GM23248 (cell line): Measurements from ENCODE around the gene KCNH4. TPM values are rescaled to one million over a fixed set of nuclear protein-coding genes. Genes with fewer than 3 reads are reported as not detected.

ENCODE experiments used
- DNase-seq: peaks from one replicate; pipeline ENCODE4 v3.0.0-alpha.2; 2015
- H2AFZ ChIP-seq: fragments of 200-600 bp; sonication (generic); 2 replicates; pipeline ENCODE4 v1.6.1; 2016; ENCODE audit warnings: antibody characterized with exemption
- H3F3A ChIP-seq: fragments of 200-600 bp; sonication (generic); 2 replicates; pipeline ENCODE4 v1.6.1; 2016; ENCODE audit warnings: mild to moderate bottlenecking, antibody characterized with exemption, mixed run types; ENCODE audit not compliant: insufficient read depth
- H3K27ac ChIP-seq: fragments of 200-600 bp; sonication (generic); 2 replicates; pipeline ENCODE4 v1.5.1; 2016; ENCODE audit warnings: mild to moderate bottlenecking
- H3K27me3 ChIP-seq: fragments of 200-600 bp; sonication (generic); replicated peaks from 2 replicates; pipeline ENCODE4 v1.6.1; 2016; ENCODE audit warnings: mild to moderate bottlenecking; ENCODE audit not compliant: insufficient read depth
- H3K36me3 ChIP-seq: fragments of 200-600 bp; sonication (generic); 2 replicates; pipeline ENCODE4 v1.6.1; 2016; ENCODE audit warnings: low read depth, mild to moderate bottlenecking
- H3K4me1 ChIP-seq: fragments of 200-600 bp; sonication (generic); 2 replicates; pipeline ENCODE4 v1.6.1; 2016; ENCODE audit warnings: mild to moderate bottlenecking; ENCODE audit not compliant: insufficient read depth
- H3K4me2 ChIP-seq: fragments of 200-600 bp; sonication (generic); one replicate; pipeline ENCODE4 v1.6.1; 2016; ENCODE audit warnings: mild to moderate bottlenecking; ENCODE audit not compliant: unreplicated experiment
- H3K4me3 ChIP-seq: fragments of 200-600 bp; sonication (generic); 2 replicates; pipeline ENCODE4 v1.5.1; 2016; ENCODE audit warnings: mild to moderate bottlenecking
- H3K79me2 ChIP-seq: fragments of 200-600 bp; sonication (generic); 2 replicates; pipeline ENCODE4 v1.6.1; 2016; ENCODE audit warnings: mild to moderate bottlenecking; ENCODE audit not compliant: insufficient read depth
- H3K9ac ChIP-seq: fragments of 200-600 bp; sonication (generic); 2 replicates; pipeline ENCODE4 v1.6.1; 2016; ENCODE audit warnings: mild to moderate bottlenecking
- H3K9me2 ChIP-seq: fragments of 200-600 bp; sonication (generic); 2 replicates; pipeline ENCODE4 v1.6.1; 2016; ENCODE audit warnings: mixed run types, mild to moderate bottlenecking, moderate library complexity; ENCODE audit not compliant: insufficient read depth
- H3K9me3 ChIP-seq: fragments of 200-600 bp; sonication (generic); one replicate; pipeline ENCODE4 v1.6.1; 2017; ENCODE audit warnings: low read depth
- H4K20me1 ChIP-seq: fragments of 200-600 bp; sonication (generic); 2 replicates; pipeline ENCODE4 v1.6.0; 2016; ENCODE audit not compliant: insufficient read depth
- EZH2 ChIP-seq: fragments of 200-600 bp; sonication (generic); IDR thresholded peaks from 2 replicates; pipeline ENCODE4 v1.6.1; 2018; ENCODE audit warnings: antibody characterized with exemption, mild to moderate bottlenecking; ENCODE audit not compliant: insufficient read depth, poor library complexity, severe bottlenecking
- EZH2phosphoT487 ChIP-seq: fragments of 200-600 bp; sonication (generic); IDR thresholded peaks from 2 replicates; pipeline ENCODE4 v1.6.1; 2018; ENCODE audit warnings: antibody characterized with exemption, moderate library complexity, mild to moderate bottlenecking, low read depth; ENCODE audit not compliant: insufficient read depth
- WGBS, 2 experiments: methylation state at CpG; one replicate each; pipeline ENCODE4 v1.1.6; 2015 to 2017; ENCODE audit warnings: low lambda C conversion rate in 2 of 2, low coverage in 1 of 2; ENCODE audit errors: missing lambda C conversion rate in 2 of 2; 5-methylcytosine and 5-hydroxymethylcytosine counted together
- in situ Hi-C: fragments of 300-500 bp; cut with MboI; formaldehyde crosslinking; loops from 2 replicates; pipeline ENCODE4 v1.15.0; 2020
- polyA plus RNA-seq: library from polyadenylated mRNA; unstranded; fragments of >200 nt; fragmentation: Nextera tagmentation; extraction: Ambion mirVana; gene quantifications from 2 replicates; pipeline ENCODE4 v1.2.1, GENCODE V29; 2016
- total RNA-seq: library from RNA; depleted of rRNA; stranded (reverse); fragments of >200 nt; shearing (Covaris generic); gene quantifications from 2 replicates; pipeline ENCODE4 v1.2.3, GENCODE V29; 2014

Gene KCNH4
- total and polyA plus RNA-seq, 2 experiments from 2014 or later: not detected

DNA sequence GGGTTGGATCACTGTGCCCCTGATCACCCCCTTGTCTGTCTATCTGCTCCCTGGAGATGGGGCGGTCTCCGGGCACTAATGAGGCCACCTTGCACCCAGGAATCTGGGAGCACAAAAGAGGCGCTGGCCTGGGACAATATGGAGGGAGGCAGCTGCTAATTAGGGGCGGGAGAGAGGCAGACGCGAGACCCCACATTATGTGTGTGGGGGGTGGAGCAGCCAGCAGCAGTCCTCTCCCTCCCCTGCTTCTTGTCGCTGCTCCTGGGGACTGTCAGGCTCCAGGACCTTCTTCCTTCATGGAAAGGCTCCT lies 4.6 kb upstream of the KCNH4 start:
- Histone ChIP-seq H3K4me1 (peaks cover 11% of the 10 kb centered on the region; the same call in 1 of the 2 replicates), H3K79me2 (no peaks in the 10 kb centered on the region), H3K27me3 (0 out of 2 replicates have a peak, but pooled peaks cover 5% of the 10 kb centered on the region), H2AFZ (no peak overlapping the region), H3K36me3 (no peaks in the 10 kb centered on the region), H4K20me1 (no peaks in the 10 kb centered on the region), H3K4me3 (no peak overlapping the region), H3K27ac (no peak overlapping the region), H3K4me2 (no peak overlapping the region), H3K9me3 (no peaks in the 10 kb centered on the region), H3F3A (no peaks in the 10 kb centered on the region), H3K9me2 (no peaks in the 10 kb centered on the region), H3K9ac (no peak overlapping the region)
- in situ Hi-C loops: no loop called here
- no peak for DNase-seq
- WGBS, 2 experiments: 73 to 80% methylated on average over 6 to 7 of the region's 7 CpGs
- TF ChIP-seq EZH2phosphoT487 (no peak), EZH2 (no peak)

DNA sequence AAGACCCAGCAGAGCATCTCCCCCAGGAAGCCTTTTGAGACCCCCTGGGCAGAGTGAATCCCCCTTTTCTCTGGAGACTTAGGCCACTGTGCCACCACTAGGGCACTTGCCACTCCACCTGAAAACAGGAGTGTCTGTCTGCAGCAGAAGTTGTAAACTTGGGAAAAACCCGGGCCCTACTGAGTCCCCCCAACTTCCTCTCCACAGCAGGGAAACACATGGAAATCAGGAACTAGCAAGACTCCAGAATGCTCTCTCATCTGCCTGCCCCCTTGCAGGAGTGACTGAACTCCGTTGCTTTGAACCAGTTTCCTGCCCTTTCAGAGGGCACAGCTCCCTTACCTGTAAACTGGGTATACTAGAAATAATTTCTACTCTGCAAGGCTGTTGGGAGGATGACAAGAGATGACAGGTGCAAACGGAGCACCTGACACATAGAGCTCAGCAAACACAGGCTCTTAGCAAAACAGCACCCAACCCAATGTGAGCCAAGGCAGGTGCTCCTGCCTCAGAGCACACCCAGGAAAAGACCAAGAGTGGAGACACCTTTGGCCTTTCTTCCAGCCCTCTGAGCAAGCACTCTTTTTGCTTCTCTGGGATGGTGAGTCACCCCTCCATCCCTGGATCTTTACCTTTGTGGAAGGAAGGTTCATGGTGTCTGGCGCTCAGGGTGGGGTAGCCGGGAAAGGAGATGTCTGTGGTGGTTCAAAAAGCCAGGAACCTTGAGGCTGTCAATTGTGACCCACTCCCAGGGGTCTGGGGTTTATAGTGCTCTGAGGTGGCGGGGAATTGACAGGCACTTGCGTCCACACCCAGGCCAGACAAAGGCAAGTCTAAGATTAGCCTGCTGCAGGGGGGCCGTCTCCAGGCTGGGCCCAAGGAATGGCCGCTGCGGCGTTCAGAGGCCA lies 4.0 kb upstream of the KCNH4 start, which contains the start of gene HCRT:
Gene HCRT, minus strand, starts transcription at position 740 of the 908 bp plus-strand sequence. Its CDS starts 87 bp downstream, at position 653.
- Histone ChIP-seq H3K4me2 (peak within 1 kb of the TSS; percentile 86), H3K9me3 (no peaks in the 10 kb centered on the region), H3K9me2 (no peaks in the 10 kb centered on the region), H4K20me1 (no peaks in the 10 kb centered on the region), H3K79me2 (no peaks in the 10 kb centered on the region), H3K4me3 (peak within 1 kb of the TSS; percentile 70), H2AFZ (peak within 1 kb of the TSS; percentile 97), H3K27me3 (0 out of 2 replicates have a peak, but pooled peaks cover 5% of the 10 kb centered on the region), H3K4me1 (peaks cover 11% of the 10 kb centered on the region; the same call in 1 of the 2 replicates), H3K9ac (peak within 1 kb of the TSS; percentile 60; the same call in 1 of the 2 replicates), H3K27ac (no peak within 1 kb of the TSS), H3K36me3 (no peaks in the 10 kb centered on the region), H3F3A (no peaks in the 10 kb centered on the region)
- in situ Hi-C loops: no loop called here
- 83 to 84% methylated on average over 11 of the region's 11 CpGs for WGBS, 2 experiments
- no peak for DNase-seq
- TF ChIP-seq EZH2phosphoT487 (no peak), EZH2 (no peak)

DNA sequence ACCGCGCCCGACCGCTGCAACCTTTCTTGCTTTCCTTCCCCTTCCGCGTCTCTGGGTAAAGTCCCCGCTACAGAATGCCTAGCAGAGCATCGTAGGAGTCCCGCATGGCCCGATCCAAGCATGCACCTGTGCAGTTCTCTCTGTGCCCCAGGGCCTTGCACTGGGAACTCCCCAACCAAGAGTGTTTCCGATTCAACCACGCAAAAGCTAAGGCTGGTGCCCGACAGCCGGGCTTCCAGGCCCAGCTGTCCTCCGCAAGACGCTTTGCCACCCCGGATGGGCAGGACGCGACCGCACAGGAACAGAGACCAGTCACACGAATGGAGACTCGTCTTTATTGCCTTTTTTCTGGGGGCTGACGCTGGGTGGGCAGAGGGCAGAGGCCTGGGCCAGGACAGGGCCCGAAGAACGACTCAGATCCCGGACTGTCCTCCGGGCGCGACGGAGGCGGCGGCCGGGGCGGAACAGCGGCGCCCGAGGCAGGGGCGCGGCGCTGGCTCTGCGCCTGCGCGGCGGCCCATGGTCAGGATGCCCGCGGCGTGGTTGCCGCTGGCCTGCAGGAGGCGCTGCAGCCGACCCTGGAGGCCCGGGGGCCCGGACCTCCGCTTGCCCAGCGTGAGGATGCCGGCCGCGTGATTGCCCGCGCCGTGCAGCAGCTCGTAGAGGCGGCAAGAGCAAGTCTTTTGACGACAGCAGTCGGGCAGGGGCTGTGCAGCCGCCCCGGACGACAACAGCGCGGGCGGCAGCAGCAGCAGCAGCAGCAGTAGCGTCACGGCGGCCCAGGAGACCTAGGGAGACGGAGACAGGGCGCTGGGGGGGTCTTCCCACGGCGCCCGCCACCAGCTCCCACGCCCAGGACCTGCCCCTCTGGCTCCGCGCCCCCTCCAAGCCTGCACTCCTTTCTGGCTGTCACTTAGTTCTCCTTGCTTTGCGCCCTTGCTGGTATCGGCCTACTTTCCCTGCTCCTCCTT lies 3.1 kb upstream of the KCNH4 start:
- H3K9ac ChIP-seq: peak overlapping the region; percentile 60
- H2AFZ ChIP-seq: peak overlapping the region; percentile 97
- H3K4me2 ChIP-seq: peak overlapping the region; percentile 86
- H3K27me3 ChIP-seq: 0 out of 2 replicates have a peak, but pooled peaks cover 5% of the 10 kb centered on the region
- peak; percentile 86 for DNase-seq
- TF ChIP-seq EZH2 (no peak), EZH2phosphoT487 (no peak)
- no peaks in the 10 kb centered on the region for H4K20me1 ChIP-seq
- in situ Hi-C loops: no loop called here
- no peak overlapping the region for H3K27ac ChIP-seq
- H3K9me2 ChIP-seq: no peaks in the 10 kb centered on the region
- no peaks in the 10 kb centered on the region for H3K9me3 ChIP-seq
- no peaks in the 10 kb centered on the region for H3K36me3 ChIP-seq
- H3K4me1 ChIP-seq: peaks cover 11% of the 10 kb centered on the region; the same call in 1 of the 2 replicates
- no peaks in the 10 kb centered on the region for H3K79me2 ChIP-seq
- H3K4me3 ChIP-seq: peak overlapping the region; percentile 70
- H3F3A ChIP-seq: no peaks in the 10 kb centered on the region
- 15 to 16% methylated on average over 65 to 70 of the region's 83 CpGs for WGBS, 2 experiments
